IPS-18c (cell line): ENCODE measurements around the gene APBA2.

Source experiments
- H3K4me3 ChIP-seq: 2 replicates; pipeline ENCODE4 v1.7.0; 2013; ENCODE audit warnings: low read depth, mild to moderate bottlenecking, low read length, moderate library complexity; ENCODE audit not compliant: insufficient read depth
- H3K9me3 ChIP-seq: one replicate; pipeline ENCODE4 v1.6.1; 2013; ENCODE audit warnings: mild to moderate bottlenecking, low read length, moderate library complexity; ENCODE audit not compliant: control insufficient read depth, insufficient read depth

The APBA2 gene

GRCh38 chr15:29058903-29059539, 173.2 kb downstream of the APBA2 start:
- no peak overlapping the region; the same call in 1 of the 2 replicates for H3K4me3 ChIP-seq
- no peaks in the 10 kb centered on the region for H3K9me3 ChIP-seq

DNA sequence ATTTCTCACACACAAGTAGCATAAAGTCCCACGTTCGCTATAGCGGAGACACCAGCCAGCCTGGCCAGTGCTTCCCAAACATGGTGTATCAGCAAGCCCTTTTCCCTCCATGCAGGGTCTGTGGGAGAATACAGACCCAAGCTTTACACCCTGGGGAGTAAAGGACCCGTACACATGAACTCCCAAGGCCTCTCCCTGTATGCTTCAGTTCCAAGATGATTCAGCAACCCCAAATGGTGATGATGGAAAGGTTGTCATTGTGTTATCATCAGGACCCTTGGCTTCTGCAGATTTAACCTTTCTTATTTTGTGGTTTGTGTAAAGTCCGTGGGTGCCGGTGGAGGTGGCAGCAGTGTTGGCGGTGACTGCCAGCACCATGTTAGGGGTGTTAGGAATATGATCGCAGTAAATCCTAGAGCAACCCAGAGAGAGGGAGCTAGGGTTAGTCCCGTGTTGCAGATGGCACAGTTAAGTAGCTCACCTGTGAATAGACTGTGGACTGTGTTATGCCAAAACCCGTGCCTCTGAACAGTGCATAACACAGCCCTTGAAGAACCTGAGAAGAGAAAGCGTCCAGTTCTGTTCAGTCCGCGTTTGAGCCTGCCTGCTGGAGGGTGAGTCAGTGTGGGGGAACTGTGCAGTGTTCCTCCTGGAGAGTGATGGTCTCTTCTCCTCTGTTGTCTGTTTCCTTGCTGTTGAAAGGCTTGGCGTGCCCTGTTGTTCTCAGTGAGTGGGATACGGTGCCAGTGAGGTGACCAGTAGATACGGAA, 174.3 kb downstream of the APBA2 start:
- no peak overlapping the region for H3K4me3 ChIP-seq
- no peaks in the 10 kb centered on the region for H3K9me3 ChIP-seq

GRCh38 chr15:29061746-29062145, 176.0 kb downstream of the APBA2 start:
- Histone ChIP-seq H3K9me3 (no peaks in the 10 kb centered on the region), H3K4me3 (no peak overlapping the region)

DNA sequence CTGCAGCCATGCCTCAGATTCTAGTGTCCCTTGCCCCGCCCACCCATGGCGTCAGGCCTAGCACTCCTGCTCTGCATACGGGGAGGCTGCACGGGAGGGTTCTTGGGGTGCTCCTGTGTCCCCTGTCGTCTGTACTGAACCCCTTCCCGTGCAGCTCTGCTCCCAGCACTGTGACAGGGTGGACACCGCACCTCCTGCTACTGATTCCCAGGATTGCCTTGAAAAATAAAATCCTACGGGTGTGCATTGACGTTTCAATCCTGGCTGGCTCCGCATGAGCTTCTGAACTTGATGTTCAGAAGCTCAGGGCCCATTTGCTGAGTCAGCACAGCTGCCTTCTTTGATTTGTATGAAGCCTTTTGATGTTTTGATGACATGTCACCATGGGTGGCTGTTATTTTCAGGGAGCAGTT, 176.4 kb downstream of the APBA2 start:
- H3K4me3 ChIP-seq, result no peak overlapping the region

GRCh38 chr15:29062626-29063025, 176.9 kb downstream of the APBA2 start:
- H3K9me3 ChIP-seq, result no peaks in the 10 kb centered on the region

More for the DNA sequence above, 176.4 kb downstream of the APBA2 start:
- no peaks in the 10 kb centered on the region for H3K9me3 ChIP-seq

DNA sequence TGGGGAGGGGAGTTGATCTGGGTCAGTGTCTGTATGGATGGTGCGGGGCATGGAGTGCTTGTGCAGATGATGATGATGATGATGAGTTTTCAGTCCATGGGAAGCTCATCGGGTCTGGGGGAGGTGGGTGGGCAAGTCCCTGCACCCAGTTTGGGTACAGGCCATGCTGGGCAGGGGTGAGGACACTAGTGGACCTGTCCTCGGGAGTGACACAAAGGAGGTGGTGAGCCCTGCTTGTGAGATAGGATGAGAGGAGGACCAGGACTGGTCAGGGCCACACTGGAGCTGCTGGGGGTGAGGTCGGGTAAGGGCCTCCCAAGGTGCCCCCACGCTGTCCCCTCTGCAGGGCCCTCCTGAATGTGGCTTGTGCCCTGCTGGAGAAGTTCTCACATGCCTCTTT, 177.9 kb downstream of the APBA2 start:
- Histone ChIP-seq H3K9me3 (no peaks in the 10 kb centered on the region), H3K4me3 (no peak overlapping the region)

More at GRCh38 chr15:29062626-29063025, 176.9 kb downstream of the APBA2 start:
- no peak overlapping the region for H3K4me3 ChIP-seq

DNA sequence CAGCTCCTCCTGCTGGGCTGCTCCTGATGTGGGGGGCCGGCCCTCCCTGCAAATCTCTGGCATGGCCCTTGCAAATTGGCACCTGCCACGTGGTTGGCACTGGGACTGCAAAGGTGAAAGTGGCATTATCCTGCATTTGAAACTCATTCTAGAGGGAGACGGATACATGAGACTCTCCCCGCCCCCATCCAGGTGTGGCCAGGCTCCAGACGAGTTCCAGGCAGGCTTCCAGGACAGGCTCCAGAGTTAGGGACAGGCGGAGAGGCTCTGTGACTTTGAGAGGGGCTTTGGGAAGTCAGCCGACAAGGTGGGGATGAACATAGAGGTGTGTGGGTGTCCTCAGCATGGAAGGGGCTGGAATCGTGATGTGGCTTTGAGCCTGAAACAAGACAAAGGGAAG, 178.5 kb downstream of the APBA2 start:
- no peaks in the 10 kb centered on the region for H3K9me3 ChIP-seq
- no peak overlapping the region for H3K4me3 ChIP-seq

GRCh38 chr15:29064731-29065130, 179.0 kb downstream of the APBA2 start:
- H3K4me3 ChIP-seq, result no peak overlapping the region
- no peaks in the 10 kb centered on the region for H3K9me3 ChIP-seq

- Histone ChIP-seq H3K4me3 (no peak overlapping the region), H3K9me3 (no peaks in the 10 kb centered on the region)
Observed at GRCh38 chr15:29065571-29065970, 179.8 kb downstream of the APBA2 start.

GRCh38 chr15:29066310-29066709, 180.5 kb downstream of the APBA2 start:
- Histone ChIP-seq H3K4me3 (no peak overlapping the region), H3K9me3 (no peaks in the 10 kb centered on the region)

DNA sequence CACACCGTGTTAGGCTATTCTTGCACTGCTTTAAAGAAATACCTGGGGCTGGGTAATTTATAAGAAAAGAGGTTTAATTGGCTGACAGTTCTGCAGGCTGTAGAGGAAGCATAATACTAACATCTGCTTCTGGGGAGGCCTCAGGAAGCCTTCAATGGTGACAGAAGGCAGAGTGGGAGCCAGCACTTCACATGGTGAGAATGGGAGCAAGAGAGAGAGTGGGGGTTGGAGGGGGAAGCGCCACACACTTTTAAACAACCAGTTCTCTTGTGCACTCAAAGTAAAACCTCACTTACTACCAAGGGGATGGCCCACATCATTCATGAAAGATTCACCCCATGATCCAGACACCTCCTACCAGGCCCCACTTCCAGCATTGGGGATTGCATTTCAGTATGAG, 181.1 kb downstream of the APBA2 start:
- no peak overlapping the region for H3K4me3 ChIP-seq
- no peaks in the 10 kb centered on the region for H3K9me3 ChIP-seq

DNA sequence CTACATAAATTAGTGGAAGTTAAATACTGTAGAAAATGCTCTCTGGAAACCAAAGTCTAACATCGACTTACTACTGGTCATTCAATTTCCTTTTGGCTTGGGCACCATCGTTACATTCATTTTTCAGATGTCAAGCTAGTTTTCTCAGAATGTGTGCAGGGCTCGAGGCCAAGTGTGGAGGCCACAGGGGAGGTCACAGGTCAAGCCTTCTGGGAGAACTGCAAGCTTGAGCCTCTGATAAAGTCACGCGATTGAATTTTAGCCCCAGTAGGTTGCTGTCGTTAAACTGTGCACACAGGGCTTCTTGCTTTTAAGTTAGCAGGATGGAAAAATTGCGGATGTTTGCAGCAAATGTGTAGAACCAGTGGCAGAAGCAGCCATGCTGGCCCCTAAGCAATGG, 182.2 kb downstream of the APBA2 start:
- Histone ChIP-seq H3K4me3 (no peak overlapping the region), H3K9me3 (no peaks in the 10 kb centered on the region)

- Histone ChIP-seq H3K4me3 (no peak overlapping the region), H3K9me3 (no peaks in the 10 kb centered on the region)
Observed at GRCh38 chr15:29070471-29071231, 184.9 kb downstream of the APBA2 start.

GRCh38 chr15:29071232-29071881, 185.6 kb downstream of the APBA2 start:
- no peaks in the 10 kb centered on the region for H3K9me3 ChIP-seq
- H3K4me3 ChIP-seq, result no peak overlapping the region

DNA sequence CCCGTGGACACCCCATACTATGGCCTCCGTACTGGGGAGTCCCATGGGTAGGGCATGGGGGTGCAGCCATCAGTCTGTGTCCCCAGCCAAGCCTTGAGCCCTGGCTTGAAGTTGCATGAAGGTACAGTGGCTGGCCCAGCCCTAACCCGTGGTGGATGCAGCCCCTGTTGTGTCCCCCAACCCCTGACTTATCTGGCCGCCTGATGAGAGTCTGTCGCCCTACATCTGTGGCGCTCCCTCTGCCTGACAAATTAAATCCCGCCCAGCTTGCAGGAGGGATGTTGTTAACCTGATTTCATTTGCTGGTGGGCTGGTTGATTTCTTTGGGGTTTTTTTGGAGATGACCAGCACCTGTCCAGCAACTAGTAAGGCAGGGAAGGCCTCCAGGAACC, 186.1 kb downstream of the APBA2 start:
- Histone ChIP-seq H3K4me3 (no peak overlapping the region), H3K9me3 (no peaks in the 10 kb centered on the region)

- H3K4me3 ChIP-seq, result no peak overlapping the region
- no peaks in the 10 kb centered on the region for H3K9me3 ChIP-seq
Observed at GRCh38 chr15:29072444-29072843, 186.7 kb downstream of the APBA2 start.

DNA sequence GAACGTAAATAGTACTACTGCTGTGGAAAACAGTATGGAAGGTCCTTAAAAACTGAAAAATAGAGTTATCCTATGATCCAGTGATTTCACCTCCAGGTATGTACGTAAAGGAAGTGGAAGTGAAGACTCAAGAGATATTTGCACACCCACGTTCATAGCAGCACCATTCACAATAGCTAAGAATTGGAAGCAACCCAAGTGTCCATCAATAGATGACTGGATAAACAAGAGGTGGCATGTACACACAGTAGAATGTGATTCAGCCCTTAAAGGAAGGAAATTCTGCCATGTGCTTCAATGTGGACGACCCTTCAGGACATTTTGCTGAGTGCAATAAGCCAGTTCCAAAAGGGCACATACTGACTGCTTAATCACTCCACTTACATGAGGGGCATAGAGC, 188.3 kb downstream of the APBA2 start:
- Histone ChIP-seq H3K9me3 (no peaks in the 10 kb centered on the region), H3K4me3 (no peak overlapping the region)
